Adrenal gland (tissue), 12 donors: ENCODE results near the gene SIGLECL1. TPM values are rescaled to one million over a fixed set of nuclear protein-coding genes. Genes with fewer than 3 reads are reported as not detected.

ENCODE experiments used
- DNase-seq, 7 donors: peaks; one replicate each; pipeline ENCODE4 v3.0.0-alpha.2; 2019 to 2020
- H3K27ac ChIP-seq, 5 donors: fragments of 200-600 bp; sonication (generic) in 4 of 5; 1 replicate in 3 of 5; 2 replicates in 2 of 5; pipeline versions ENCODE4 v1.5.1 to v1.8.0; 2016 to 2020; ENCODE audit warnings: mild to moderate bottlenecking in 1 of 5
- H3K27me3 ChIP-seq: fragments of 200-600 bp; 2 replicates; pipeline ENCODE4 v1.8.0; 2021
- H3K36me3 ChIP-seq, 2 donors: fragments of 200-600 bp; replicated peaks in 1 of 2; 1 replicate in 1 of 2; 2 replicates in 1 of 2; pipeline versions ENCODE4 v1.5.1 to v1.8.0; 2018 to 2022
- H3K4me1 ChIP-seq, 2 donors: fragments of 200-600 bp; replicated peaks in 1 of 2; 1 replicate in 1 of 2; 2 replicates in 1 of 2; pipeline versions ENCODE4 v1.5.1 to v1.8.0; 2018 to 2021
- H3K4me3 ChIP-seq, 4 donors: fragments of 200-600 bp; sonication (generic) in 3 of 4; one replicate each; pipeline ENCODE4 v1.5.1; 2016 to 2018
- H3K9me3 ChIP-seq, 3 donors: fragments of 200-600 bp; sonication (generic) in 1 of 3; replicated peaks in 1 of 3; 1 replicate in 2 of 3; 2 replicates in 1 of 3; pipeline versions ENCODE4 v1.5.1 to v1.8.0; 2016 to 2021
- CTCF ChIP-seq, 6 experiments: fragments of 450-650 bp in 4 of 6; fragments of 200-600 bp in 2 of 6; sonication (generic) in 1 of 6; IDR thresholded peaks; 1 replicate in 5 of 6; 2 replicates in 1 of 6; pipeline versions ENCODE4 v1.5.1 to v1.8.0; 2016 to 2021; ENCODE audit warnings: antibody characterized with exemption in 6 of 6, mild to moderate bottlenecking in 2 of 6, moderate library complexity in 1 of 6
- POLR2A ChIP-seq, 2 donors: fragments of 450-650 bp; IDR thresholded peaks; one replicate each; pipeline ENCODE4 v1.6.1; 2017; ENCODE audit warnings: antibody characterized with exemption in 2 of 2, mild to moderate bottlenecking in 2 of 2, moderate library complexity in 1 of 2
- WGBS, 4 donors: extraction: QIAGEN DNeasy Blood & Tissue Kit in 2 of 4; methylation state at CpG; one replicate each; pipeline versions ENCODE4 v1.1.5 to v1.1.7; 2013 to 2017; 5-methylcytosine and 5-hydroxymethylcytosine counted together
- intact Hi-C, 2 donors: fragments of 100-400 bp; cut with DNase I; formaldehyde crosslinking; loops; one replicate each; pipeline versions ENCODE4 v1.14.1 to v1.15.0; 2022 to 2023
- polyA plus RNA-seq, 3 donors: library from polyadenylated mRNA; stranded (reverse); fragments of 200-250 nt in 2 of 3; fragments of 350-450 nt in 1 of 3; fragmentation: Illumina TruSeq in 1 of 3; extraction: RNeasy Lipid Tissue Mini Kit (QIAGEN cat#74804) in 1 of 3; gene quantifications; one replicate each; pipeline ENCODE4 v1.2.3, GENCODE V29; 2013 to 2014
- total RNA-seq, 9 donors: library from RNA; depleted of rRNA in 4 of 9; stranded (reverse); fragments of >200 nt in 4 of 9; fragments of 120-200 nt in 1 of 9; fragmentation: NEBNext Ultra II Directional in 1 of 9; extraction: Animal tissue kit (Norgen Biotek cat#: 25700) in 1 of 9; gene quantifications; one replicate each; pipeline versions ENCODE4 v1.1.0 to v1.2.4, GENCODE V29; 2013 to 2023
- donor health status: healthy with polysubstance abuse.
- donor health status: Bipolar disorder and iron deficiency.
- donor health status: DM: yes; HTN: yes; CAD: no.
- donor health status: DM: no; HTN: no; CAD: no.
- donor health status: DM: no; HTN: no; CAD: no.
- donor health status: DM: yes; HTN: yes; CAD: no.

Gene SIGLECL1
- total and polyA plus RNA-seq, 12 donors, result 1.0 TPM; not detected in 11

- H3K27ac ChIP-seq, result no peak overlapping the region
- TF ChIP-seq POLR2A (IDR thresholded peaks at IDR 0.05) (no peak), CTCF (IDR thresholded peaks at IDR 0.05) (no peak)
- WGBS, 4 donors, result 87 to 100% (median 89%) methylated on average over 1 of the region's 1 CpG
- DNase-seq, result no peak
- no peaks in the 10 kb centered on the region for H3K9me3 ChIP-seq
- H3K4me1 ChIP-seq, result no peaks in the 10 kb centered on the region
- no peak overlapping the region for H3K4me3 ChIP-seq
- intact Hi-C loops, result no loop called here
- H3K36me3 ChIP-seq, result no peaks in the 10 kb centered on the region
- peaks cover 5% of the 10 kb centered on the region for H3K27me3 ChIP-seq
These were observed 38.8 kb downstream of the SIGLECL1 start for GRCh38 chr19:51289635-51290034.

- Histone ChIP-seq H3K27ac (no peak overlapping the region), H3K36me3 (no peaks in the 10 kb centered on the region), H3K27me3 (no peaks in the 10 kb centered on the region), H3K4me1 (no peaks in the 10 kb centered on the region), H3K9me3 (no peaks in the 10 kb centered on the region), H3K4me3 (no peak overlapping the region)
- DNase-seq, result peak in 1 of 7 donors; percentile 55
- TF ChIP-seq CTCF (IDR thresholded peaks at IDR 0.05), result no peak
- no peak for TF ChIP-seq POLR2A (IDR thresholded peaks at IDR 0.05)
- 52 to 55% (median 54%) methylated on average over 11 of the region's 11 CpGs for WGBS, 4 donors
- intact Hi-C loops, result no loop called here
These were observed 42.1 kb downstream of the SIGLECL1 start for GRCh38 chr19:51292971-51293370.

GRCh38 chr19:51293571-51294210 lies 42.8 kb downstream of the SIGLECL1 start:
- TF ChIP-seq CTCF (IDR thresholded peaks at IDR 0.05) (no peak), POLR2A (IDR thresholded peaks at IDR 0.05) (no peak)
- Histone ChIP-seq H3K4me1 (no peaks in the 10 kb centered on the region), H3K4me3 (no peak overlapping the region), H3K27me3 (no peaks in the 10 kb centered on the region), H3K9me3 (no peaks in the 10 kb centered on the region), H3K36me3 (no peaks in the 10 kb centered on the region), H3K27ac (no peak overlapping the region)
- no peak for DNase-seq
- WGBS, 4 donors, result 71 to 88% (median 84%) methylated on average over 5 to 14 of the region's 14 CpGs
- intact Hi-C loops, result no loop called here

GRCh38 chr19:51294211-51294976 lies 43.5 kb downstream of the SIGLECL1 start:
- Histone ChIP-seq H3K27me3 (no peaks in the 10 kb centered on the region), H3K9me3 (no peaks in the 10 kb centered on the region), H3K4me1 (no peaks in the 10 kb centered on the region), H3K36me3 (no peaks in the 10 kb centered on the region), H3K4me3 (no peak overlapping the region), H3K27ac (no peak overlapping the region)
- TF ChIP-seq CTCF (IDR thresholded peaks at IDR 0.05) (no peak), POLR2A (IDR thresholded peaks at IDR 0.05) (no peak)
- DNase-seq, result peak in 1 of 7 donors; percentile 11
- intact Hi-C loops, result no loop called here
- 54 to 79% (median 76%) methylated on average over 7 to 23 of the region's 23 CpGs for WGBS, 4 donors
